HepG2 (cell line): ENCODE results near the gene CNPY1. TPM values are rescaled to one million over a fixed set of nuclear protein-coding genes. Genes with fewer than 3 reads are reported as not detected.

Source experiments
- ATAC-seq: fragments of 200-7000 bp; cut with Tn5 transposase; 3 replicates; pipeline ENCODE4 v1.9.1; 2020; ENCODE audit warnings: mild to moderate bottlenecking, moderate library complexity
- BruUV-seq: library from RNA; stranded (reverse); fragments of 400-500 nt; replicated peaks from 2 replicates; lab custom pipeline; 2021; lab: Mats Ljungman, UMichigan
- CTCF ChIA-PET: fragments of 300-600 bp; formaldehyde crosslinking; extraction: SDS; loops from one replicate; lab custom pipeline; 2021; ENCODE audit warnings: low total read pairs, inconsistent platforms, low intra/inter-chr PET ratio; lab: Yijun Ruan, JAX
- POLR2A ChIA-PET: fragments of 350-600 bp; sonication (Branson Sonifier 250); formaldehyde crosslinking; loops from one replicate; lab custom pipeline; 2020; ENCODE audit warnings: antibody characterized with exemption, inconsistent platforms; lab: Yijun Ruan, JAX
- DNase-seq: peaks from one replicate; pipeline ENCODE4 v3.0.0-alpha.2; 2015; ENCODE audit warnings: low spot score
- FAIRE-seq: peaks from 3 replicates; lab custom pipeline; 2011; peaks lifted over from hg19 to GRCh38; lab: Jason Lieb, UNC
- H2AFZ ChIP-seq: one replicate; pipeline ENCODE4 v1.6.1; 2011; ENCODE audit warnings: low read length, inconsistent platforms
- H3K27ac ChIP-seq: fragments of 300-600 bp; 3 replicates; pipeline ENCODE4 v1.8.0; 2011; ENCODE audit warnings: mixed run types, mild to moderate bottlenecking, mixed read lengths, low read length, inconsistent platforms; ENCODE audit not compliant: insufficient read depth; ENCODE audit errors: extremely low read length
- H3K27me3 ChIP-seq, 2 experiments: fragments of 200-600 bp in 1 of 2; 2 replicates in 1 of 2; 3 replicates in 1 of 2; pipeline versions ENCODE4 v1.6.0 to v1.8.0; 2011; ENCODE audit warnings: low read length in 2 of 2, mild to moderate bottlenecking in 2 of 2, moderate library complexity in 2 of 2, inconsistent platforms in 1 of 2; ENCODE audit not compliant: insufficient read depth in 2 of 2, control insufficient read depth in 1 of 2
- H3K36me3 ChIP-seq, 2 experiments: fragments of 200-600 bp in 1 of 2; replicated peaks in 1 of 2; 2 replicates in 1 of 2; 3 replicates in 1 of 2; pipeline versions ENCODE4 v1.5.1 to v1.8.0; 2011; ENCODE audit warnings: low read length in 2 of 2, inconsistent platforms in 1 of 2; ENCODE audit not compliant: insufficient read depth in 2 of 2, control insufficient read depth in 1 of 2
- H3K4me1 ChIP-seq: 2 replicates; pipeline ENCODE4 v1.5.1; 2012; ENCODE audit warnings: low read length, inconsistent platforms; ENCODE audit not compliant: insufficient read depth
- H3K4me2 ChIP-seq: 2 replicates; pipeline ENCODE4 v1.6.0; 2011; ENCODE audit warnings: low read depth, low read length, inconsistent platforms
- H3K4me3 ChIP-seq, 3 experiments: fragments of 200-600 bp in 1 of 3; sonication (generic), shearing (Covaris generic) in 1 of 3; replicated peaks in 1 of 3; 2 replicates each; pipeline ENCODE4 v1.5.1; 2011 to 2016; ENCODE audit warnings: low read length in 3 of 3, inconsistent platforms in 2 of 3, low read depth in 2 of 3, mild to moderate bottlenecking in 2 of 3, control low read depth in 1 of 3, mixed read lengths in 1 of 3; ENCODE audit not compliant: insufficient read depth in 1 of 3
- H3K79me2 ChIP-seq: one replicate; pipeline ENCODE4 v1.6.1; 2011; ENCODE audit warnings: low read length, inconsistent platforms; ENCODE audit not compliant: insufficient read depth
- H3K9ac ChIP-seq: 2 replicates; pipeline ENCODE4 v1.6.0; 2011; ENCODE audit warnings: mild to moderate bottlenecking, low read depth, low read length, inconsistent platforms; ENCODE audit not compliant: insufficient read depth
- H3K9me3 ChIP-seq: 2 replicates; pipeline ENCODE4 v1.5.1; 2012; ENCODE audit warnings: mild to moderate bottlenecking, low read length
- H4K20me1 ChIP-seq: 2 replicates; pipeline ENCODE4 v1.6.0; 2011; ENCODE audit warnings: inconsistent platforms, mild to moderate bottlenecking, low read length, moderate library complexity; ENCODE audit not compliant: insufficient read depth
- ARNT2 ChIP-seq: sonication (generic); formaldehyde crosslinking; IDR thresholded peaks from 2 replicates; pipeline ENCODE4 v1.8.0; 2022; ENCODE audit warnings: mild to moderate bottlenecking, low read depth, missing genetic modification reagents, moderate library complexity
- ETV5 ChIP-seq: IDR thresholded peaks from 2 replicates; pipeline ENCODE4 v1.6.1; 2018; ENCODE audit warnings: missing biosample characterization, missing genetic modification reagents, inconsistent platforms, borderline replicate concordance
- FOSL2 ChIP-seq: sonication (generic); formaldehyde crosslinking; IDR thresholded peaks from 2 replicates; pipeline ENCODE4 v1.4.0; 2020; ENCODE audit warnings: missing genetic modification reagents
- HNF1B ChIP-seq: sonication (generic); formaldehyde crosslinking; IDR thresholded peaks from 2 replicates; pipeline ENCODE4 v1.5.1; 2020; ENCODE audit warnings: mild to moderate bottlenecking, moderate library complexity, missing genetic modification reagents
- MNT ChIP-seq: fragments of 450-650 bp; IDR thresholded peaks from 2 replicates; pipeline ENCODE4 v1.6.1; 2016
- NFE2 ChIP-seq: sonication (generic); formaldehyde crosslinking; IDR thresholded peaks from 2 replicates; pipeline ENCODE4 v1.4.0; 2020; ENCODE audit warnings: missing genetic modification reagents
- RCOR2 ChIP-seq: IDR thresholded peaks from 2 replicates; pipeline ENCODE4 v1.6.1; 2016; ENCODE audit warnings: missing biosample characterization, missing genetic modification reagents
- RFXANK ChIP-seq: IDR thresholded peaks from 2 replicates; pipeline ENCODE4 v1.6.1; 2016
- SNAPC5 ChIP-seq: sonication (generic); formaldehyde crosslinking; IDR thresholded peaks from 2 replicates; pipeline ENCODE4 v1.8.1; 2023; ENCODE audit warnings: mild to moderate bottlenecking, missing genetic modification reagents, borderline replicate concordance
- SOX5 ChIP-seq: IDR thresholded peaks from 2 replicates; pipeline ENCODE4 v1.6.1; 2016; ENCODE audit warnings: borderline replicate concordance
- ZNF567 ChIP-seq: sonication (generic); formaldehyde crosslinking; IDR thresholded peaks from 2 replicates; pipeline ENCODE4 v1.8.1; 2023; ENCODE audit warnings: mild to moderate bottlenecking, missing genetic modification reagents, borderline replicate concordance
- WGBS: methylation state at CpG from one replicate; pipeline ENCODE4 v1.1.6; 2017; ENCODE audit warnings: low lambda C conversion rate; 5-methylcytosine and 5-hydroxymethylcytosine counted together
- in situ Hi-C: cut with HindIII; loops from 2 replicates; pipeline ENCODE4 v1.10.0; 2017; ENCODE audit warnings: low pct_unique_long_range_greater_than_20kb; ENCODE audit not compliant: extremely low pct_ligation_motif_present
- intact Hi-C: fragments of 100-400 bp; cut with micrococcal nuclease; formaldehyde crosslinking; loops from one replicate; pipeline ENCODE4 v1.10.0; 2022; ENCODE audit not compliant: unreplicated experiment
- polyA plus RNA-seq, 8 experiments: library from polyadenylated mRNA; depleted of rRNA in 3 of 8; stranded (reverse) in 7 of 8; unstranded in 1 of 8; fragments of >200 nt; fragmentation: Illumina TruSeq in 4 of 8; extraction: Trizol in 4 of 8; gene quantifications; 2 replicates each; pipeline versions ENCODE4 v1.2.1 to v1.2.3, GENCODE V29; 2011 to 2016; ENCODE audit warnings: low read depth in 4 of 8, missing spikeins in 1 of 8, mixed read lengths in 1 of 8; ENCODE audit not compliant: insufficient read depth in 1 of 8
- total RNA-seq, 5 experiments: library from RNA; depleted of rRNA; stranded (reverse); fragments of >200 nt; fragmentation: Illumina TruSeq; extraction: Trizol; gene quantifications; 2 replicates each; pipeline ENCODE4 v1.2.3, GENCODE V29; 2016; ENCODE audit warnings: low read depth in 1 of 5
- TF ChIP-seq, protein P1 (sequence below), 2 experiments: fragments of 450-650 bp in 1 of 2; sonication (generic) in 1 of 2; formaldehyde crosslinking; IDR thresholded peaks; 2 replicates each; pipeline versions ENCODE4 v1.5.0 to v1.8.0; 2020 to 2022; ENCODE audit warnings: mild to moderate bottlenecking in 1 of 2, missing genetic modification reagents in 1 of 2

The CNPY1 gene
- total and polyA plus RNA-seq, 2 of the 13 experiments (the other 11 are each of a cell fraction or from before 2014, with no cell fraction given), result not detected

DNA sequence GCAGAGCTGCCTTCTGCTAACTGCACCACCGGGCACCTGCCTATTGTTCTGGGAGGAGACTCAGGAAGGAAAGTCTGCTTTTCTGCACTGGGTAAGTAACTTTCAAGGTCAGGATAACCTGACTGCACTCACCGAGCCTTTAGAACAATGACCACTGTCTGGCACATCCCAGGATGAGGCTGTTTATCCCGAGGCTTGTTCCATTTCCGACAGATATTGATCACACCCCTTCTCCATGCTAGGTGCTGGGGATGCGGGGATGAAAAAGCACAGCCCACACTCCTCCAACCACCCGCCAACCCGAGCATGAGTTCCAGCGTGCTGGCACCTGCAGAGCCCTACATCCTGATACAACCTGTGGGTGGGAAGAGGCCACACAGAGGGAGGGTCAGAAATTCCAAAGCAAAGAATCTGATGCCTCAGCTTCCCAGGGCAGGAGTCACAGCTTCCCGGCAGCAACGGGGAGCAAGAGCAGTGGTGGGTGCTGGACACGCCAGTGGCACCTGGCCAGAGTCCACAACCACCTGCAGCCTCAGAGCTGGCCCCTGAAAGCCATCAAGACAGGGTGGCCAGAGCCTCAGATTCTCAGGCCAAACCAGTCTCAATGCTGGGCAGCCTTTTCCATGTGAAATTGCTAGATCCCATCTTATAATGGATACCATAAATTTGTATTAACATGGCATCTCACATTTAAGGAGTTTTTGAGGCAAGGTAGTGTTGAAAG, 34.9 kb upstream of the CNPY1 start (continued):
- TF ChIP-seq SNAPC5 (CRISPR knock-in tag) (no peak), ETV5 (CRISPR knock-in tag) (peak; percentile 48; the same call in 1 of the 2 replicates), ARNT2 (CRISPR knock-in tag) (no peak), SOX5 (peak; percentile 70; the same call in 1 of the 2 replicates), FOSL2 (peak; percentile 25; the same call in 1 of the 2 replicates), HNF1B (CRISPR knock-in tag) (no peak), RCOR2 (CRISPR knock-in tag) (no peak), RFXANK (CRISPR knock-in tag) (no peak), ZNF567 (CRISPR knock-in tag) (no peak)
- TF ChIP-seq, protein P1, sequence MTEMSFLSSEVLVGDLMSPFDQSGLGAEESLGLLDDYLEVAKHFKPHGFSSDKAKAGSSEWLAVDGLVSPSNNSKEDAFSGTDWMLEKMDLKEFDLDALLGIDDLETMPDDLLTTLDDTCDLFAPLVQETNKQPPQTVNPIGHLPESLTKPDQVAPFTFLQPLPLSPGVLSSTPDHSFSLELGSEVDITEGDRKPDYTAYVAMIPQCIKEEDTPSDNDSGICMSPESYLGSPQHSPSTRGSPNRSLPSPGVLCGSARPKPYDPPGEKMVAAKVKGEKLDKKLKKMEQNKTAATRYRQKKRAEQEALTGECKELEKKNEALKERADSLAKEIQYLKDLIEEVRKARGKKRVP (CRISPR knock-in tag; IDR thresholded peaks at IDR 0.05), result 0 out of 4 replicates have a peak, but pooled peaks of 1 of the 2 experiments have one; percentile 47
- TF ChIP-seq, all 625 proteins: peak for 7

GRCh38 chr7:155580367-155580766, 34.0 kb upstream of the CNPY1 start:
- no peak for DNase-seq
- WGBS, result 0% methylated on average over 1 of the region's 3 CpGs
- ChIA-PET POLR2A (no interaction called here), CTCF (no interaction called here)
- intact Hi-C loops, result no loop called here
- TF ChIP-seq NFE2 (CRISPR knock-in tag) (no peak), FOSL2 (peak; percentile 49; the same call in 1 of the 2 replicates), MNT (0 out of 2 replicates have a peak, but pooled peaks have one; percentile 18)
- TF ChIP-seq, all 625 proteins: peak for 2
- Histone ChIP-seq H3K27ac (no peak overlapping the region), H4K20me1 (no peaks in the 10 kb centered on the region), H3K79me2 (no peaks in the 10 kb centered on the region), H3K4me2 (no peak overlapping the region), H3K27me3 (peaks cover 2 to 72% of the 10 kb centered on the region in 2 experiments), H2AFZ (no peak overlapping the region), H3K9me3 (no peaks in the 10 kb centered on the region), H3K9ac (no peak overlapping the region), H3K36me3 (no peaks in the 10 kb centered on the region), H3K4me3 (no peak overlapping the region), H3K4me1 (peaks cover 22% of the 10 kb centered on the region)
- ATAC-seq (no peak), FAIRE-seq (no peak)
- in situ Hi-C loops, result no loop called here
- BruUV-seq, result no TSS peak
